ENCODE results near the gene LTB4R.

GRCh38 chr14:24329073-24329663 lies 17.9 kb downstream of the LTB4R start:
- no peak for TF ChIP-seq CTCF (conservative IDR thresholded peaks at IDR 0.05)
- no peak for TF ChIP-seq ZFX (IDR thresholded peaks at IDR 0.05)

Data from C4-2B (cell line).